Activated CD8-positive, alpha-beta memory T cell treated with anti-CD3 and anti-CD28 coated beads, Interleukin-2, amount 10 ng/mL, durations not matched to agents 7 days and 5 days (primary cell): ENCODE measurements around the gene ADGRE3. TPM values are rescaled to one million over a fixed set of nuclear protein-coding genes. Genes with fewer than 3 reads are reported as not detected.

ENCODE experiments used
- ATAC-seq: fragments of 150-1000 bp; cut with Tn5 transposase; one replicate; pipeline ENCODE4 v1.10.0; 2021; ENCODE audit warnings: moderate library complexity
- CTCF ChIA-PET: fragments of 350-600 bp; sonication (Branson Sonifier 250); formaldehyde crosslinking; loops from one replicate; lab custom pipeline; 2021; ENCODE audit warnings: antibody characterized with exemption; lab: Charles Lee
- DNase-seq: peaks from one replicate; pipeline ENCODE4 v3.0.0-alpha.2; 2020
- H3K27ac Mint-ChIP-seq: one replicate; pipeline ENCODE4 v1.8.0; 2021; ENCODE audit warnings: mild to moderate bottlenecking, mixed read lengths
- H3K27me3 Mint-ChIP-seq: one replicate; pipeline ENCODE4 v1.8.0; 2021; ENCODE audit warnings: mixed read lengths
- H3K36me3 Mint-ChIP-seq: one replicate; pipeline ENCODE4 v1.8.0; 2021; ENCODE audit warnings: mild to moderate bottlenecking, mixed read lengths
- H3K4me1 Mint-ChIP-seq: one replicate; pipeline ENCODE4 v1.8.0; 2021; ENCODE audit warnings: mixed read lengths
- H3K4me3 Mint-ChIP-seq: one replicate; pipeline ENCODE4 v1.8.0; 2021; ENCODE audit warnings: mild to moderate bottlenecking, moderate library complexity, mixed read lengths
- H3K9me3 Mint-ChIP-seq: one replicate; pipeline ENCODE4 v1.8.0; 2022; ENCODE audit warnings: low read depth, mixed read lengths
- total RNA-seq, 2 experiments: library from RNA; stranded (reverse); gene quantifications; one replicate each; pipeline ENCODE4 v1.2.3, GENCODE V29; 2021

The ADGRE3 gene
- total RNA-seq, 2 experiments from 2014 or later: not detected

- peaks cover 12% of the 10 kb centered on the region for H3K4me1 Mint-ChIP-seq
- ATAC-seq (no peak), DNase-seq (peak; percentile 44)
- H3K4me3 Mint-ChIP-seq: no peak overlapping the region
- H3K27ac Mint-ChIP-seq: no peak overlapping the region
- H3K27me3 Mint-ChIP-seq: no peaks in the 10 kb centered on the region
- H3K9me3 Mint-ChIP-seq: no peaks in the 10 kb centered on the region
- no peaks in the 10 kb centered on the region for H3K36me3 Mint-ChIP-seq
- CTCF ChIA-PET: interaction anchor here (0.7 to 8.6 kb wide), 9 partner anchors 12 to 180 kb away, joined by 3 to 226 read pairs (median 5); partner anchors contain the start of genes ADGRE3 and NDUFB7
Measured at GRCh38 chr19:14686411-14686810, 11.8 kb upstream of the ADGRE3 start.

GRCh38 chr19:14683439-14683838, 8.8 kb upstream of the ADGRE3 start:
- no peaks in the 10 kb centered on the region for H3K27me3 Mint-ChIP-seq
- DNase-seq: no peak
- H3K9me3 Mint-ChIP-seq: no peaks in the 10 kb centered on the region
- no peak for ATAC-seq
- no peak overlapping the region for H3K4me3 Mint-ChIP-seq
- H3K4me1 Mint-ChIP-seq: no peaks in the 10 kb centered on the region
- no peaks in the 10 kb centered on the region for H3K36me3 Mint-ChIP-seq
- no peak overlapping the region for H3K27ac Mint-ChIP-seq
- CTCF ChIA-PET: interaction anchor here (0.5 to 8.6 kb wide), 3 partner anchors 109 to 1828 kb away, joined by 3 to 226 read pairs (median 17); partner anchors contain the start of gene NDUFB7

- Mint-ChIP-seq H3K4me1 (no peaks in the 10 kb centered on the region), H3K36me3 (no peaks in the 10 kb centered on the region), H3K27ac (no peak overlapping the region), H3K27me3 (no peaks in the 10 kb centered on the region), H3K9me3 (no peaks in the 10 kb centered on the region), H3K4me3 (no peak overlapping the region)
- no peak for ATAC-seq
- CTCF ChIA-PET: no interaction called here
- no peak for DNase-seq
Measured at GRCh38 chr19:14682084-14682483, 7.4 kb upstream of the ADGRE3 start.

GRCh38 chr19:14678199-14678598, 3.6 kb upstream of the ADGRE3 start:
- Mint-ChIP-seq H3K9me3 (no peaks in the 10 kb centered on the region), H3K27me3 (peaks cover 9% of the 10 kb centered on the region), H3K4me1 (no peaks in the 10 kb centered on the region), H3K27ac (no peak overlapping the region), H3K4me3 (no peak overlapping the region), H3K36me3 (no peaks in the 10 kb centered on the region)
- ATAC-seq: no peak
- DNase-seq: no peak
- CTCF ChIA-PET: no interaction called here

- Mint-ChIP-seq H3K36me3 (no peaks in the 10 kb centered on the region), H3K9me3 (no peaks in the 10 kb centered on the region), H3K27me3 (peaks cover 13% of the 10 kb centered on the region), H3K4me1 (no peaks in the 10 kb centered on the region), H3K27ac (no peak overlapping the region), H3K4me3 (no peak overlapping the region)
- CTCF ChIA-PET: interaction anchor here (1.2 kb wide), 1 partner anchor 8 kb away, joined by 3 read pairs; no protein-coding TSS in a partner anchor
- DNase-seq: no peak
- ATAC-seq: no peak
Measured at GRCh38 chr19:14677464-14677863, 2.8 kb upstream of the ADGRE3 start.

- no peaks in the 10 kb centered on the region for H3K36me3 Mint-ChIP-seq
- DNase-seq (no peak), ATAC-seq (no peak)
- no peaks in the 10 kb centered on the region for H3K9me3 Mint-ChIP-seq
- no peaks in the 10 kb centered on the region for H3K4me1 Mint-ChIP-seq
- CTCF ChIA-PET: interaction anchor here (0.8 to 1.2 kb wide), 2 partner anchors 9 to 11 kb away, joined by 3 read pairs; no protein-coding TSS in a partner anchor
- H3K27me3 Mint-ChIP-seq: peaks cover 13% of the 10 kb centered on the region
- no peak overlapping the region for H3K27ac Mint-ChIP-seq
- no peak overlapping the region for H3K4me3 Mint-ChIP-seq
Measured at GRCh38 chr19:14676762-14677161, 2.1 kb upstream of the ADGRE3 start.

- H3K27me3 Mint-ChIP-seq: peaks cover 27% of the 10 kb centered on the region
- peaks cover 4% of the 10 kb centered on the region for H3K9me3 Mint-ChIP-seq
- H3K36me3 Mint-ChIP-seq: no peaks in the 10 kb centered on the region
- ATAC-seq (no peak), DNase-seq (no peak)
- no peak overlapping the region for H3K27ac Mint-ChIP-seq
- H3K4me3 Mint-ChIP-seq: no peak overlapping the region
- peaks cover 4% of the 10 kb centered on the region for H3K4me1 Mint-ChIP-seq
- CTCF ChIA-PET: interaction anchor here (0.8 to 1.0 kb wide), 2 partner anchors 12 to 47 kb away, joined by 3 read pairs; no protein-coding TSS in a partner anchor
Measured at GRCh38 chr19:14673088-14673487, 1.6 kb downstream of the ADGRE3 start.

GRCh38 chr19:14672188-14672872, 2.3 kb downstream of the ADGRE3 start:
- no peak for DNase-seq
- no peaks in the 10 kb centered on the region for H3K36me3 Mint-ChIP-seq
- H3K27me3 Mint-ChIP-seq: peaks cover 27% of the 10 kb centered on the region
- CTCF ChIA-PET: interaction anchor here (0.8 kb wide), 1 partner anchor 13 kb away, joined by 3 read pairs; no protein-coding TSS in a partner anchor
- peaks cover 9% of the 10 kb centered on the region for H3K4me1 Mint-ChIP-seq
- H3K4me3 Mint-ChIP-seq: no peak overlapping the region
- peaks cover 4% of the 10 kb centered on the region for H3K9me3 Mint-ChIP-seq
- no peak overlapping the region for H3K27ac Mint-ChIP-seq
- no peak for ATAC-seq

- peaks cover 27% of the 10 kb centered on the region for H3K27me3 Mint-ChIP-seq
- no peak overlapping the region for H3K27ac Mint-ChIP-seq
- DNase-seq (no peak), ATAC-seq (no peak)
- no peaks in the 10 kb centered on the region for H3K36me3 Mint-ChIP-seq
- peaks cover 4% of the 10 kb centered on the region for H3K9me3 Mint-ChIP-seq
- H3K4me3 Mint-ChIP-seq: no peak overlapping the region
- H3K4me1 Mint-ChIP-seq: peaks cover 12% of the 10 kb centered on the region
- CTCF ChIA-PET: no interaction called here
Measured at GRCh38 chr19:14670408-14670807, 4.2 kb downstream of the ADGRE3 start.

- Mint-ChIP-seq H3K4me3 (no peak overlapping the region), H3K9me3 (peaks cover 4% of the 10 kb centered on the region), H3K27ac (no peak overlapping the region), H3K27me3 (peaks cover 26% of the 10 kb centered on the region), H3K4me1 (peaks cover 12% of the 10 kb centered on the region), H3K36me3 (no peaks in the 10 kb centered on the region)
- ATAC-seq (no peak), DNase-seq (no peak)
- CTCF ChIA-PET: no interaction called here
Measured at GRCh38 chr19:14669940-14670339, 4.7 kb downstream of the ADGRE3 start.

GRCh38 chr19:14661372-14661924, 13.2 kb downstream of the ADGRE3 start:
- Mint-ChIP-seq H3K27me3 (peaks cover 11% of the 10 kb centered on the region), H3K4me3 (no peak overlapping the region), H3K27ac (no peak overlapping the region), H3K36me3 (no peaks in the 10 kb centered on the region), H3K4me1 (no peaks in the 10 kb centered on the region), H3K9me3 (no peaks in the 10 kb centered on the region)
- ATAC-seq: no peak
- no peak for DNase-seq
- CTCF ChIA-PET: no interaction called here

- CTCF ChIA-PET: no interaction called here
- H3K27me3 Mint-ChIP-seq: peaks cover 11% of the 10 kb centered on the region
- ATAC-seq (no peak), DNase-seq (no peak)
- H3K36me3 Mint-ChIP-seq: no peaks in the 10 kb centered on the region
- no peak overlapping the region for H3K4me3 Mint-ChIP-seq
- no peak overlapping the region for H3K27ac Mint-ChIP-seq
- H3K9me3 Mint-ChIP-seq: no peaks in the 10 kb centered on the region
- H3K4me1 Mint-ChIP-seq: no peaks in the 10 kb centered on the region
Measured at GRCh38 chr19:14659874-14660489, 14.7 kb downstream of the ADGRE3 start.

- Mint-ChIP-seq H3K9me3 (no peaks in the 10 kb centered on the region), H3K27me3 (peaks cover 7% of the 10 kb centered on the region), H3K4me3 (no peak overlapping the region), H3K36me3 (no peaks in the 10 kb centered on the region), H3K27ac (no peak overlapping the region), H3K4me1 (no peaks in the 10 kb centered on the region)
- CTCF ChIA-PET: no interaction called here
- DNase-seq (no peak), ATAC-seq (no peak)
Measured at GRCh38 chr19:14655726-14656125, 18.9 kb downstream of the ADGRE3 start.
